GM18951 (cell line): Measurements from ENCODE around the gene TGFBR3L.
"Not testable (repeated sequence)": the region's sequence is repeated elsewhere in the genome, so short reads cannot be mapped to it uniquely, and the experiment has no call there.

Source experiments
- POLR2A ChIP-seq: IDR thresholded peaks from 4 replicates; pipeline ENCODE4 v1.6.1; 2011; ENCODE audit warnings: mild to moderate bottlenecking; ENCODE audit not compliant: insufficient read length, insufficient read depth; ENCODE audit errors: extremely low read depth
- in situ Hi-C: fragments of 300-500 bp; cut with MboI; formaldehyde crosslinking; loops from one replicate; pipeline ENCODE4 v1.12.0; 2022; ENCODE audit warnings: low sequenced_read_pairs, mixed read lengths, inconsistent platforms; ENCODE audit not compliant: unreplicated experiment

Gene TGFBR3L

GRCh38 chr19:7934766-7935165 is 20.1 kb downstream of the TGFBR3L start:
- in situ Hi-C loops = no loop called here
- no peak for TF ChIP-seq POLR2A

GRCh38 chr19:7940841-7941240 is 26.2 kb downstream of the TGFBR3L start:
- in situ Hi-C loops = no loop called here
- TF ChIP-seq POLR2A = no peak

- TF ChIP-seq POLR2A = no peak
- in situ Hi-C loops = no loop called here
Measured at GRCh38 chr19:7941895-7942596, 27.4 kb downstream of the TGFBR3L start.

- in situ Hi-C loops = no loop called here
- no peak for TF ChIP-seq POLR2A
Measured at GRCh38 chr19:7942981-7943443, 28.4 kb downstream of the TGFBR3L start.

- in situ Hi-C loops = no loop called here
- peak; percentile 91 for TF ChIP-seq POLR2A
Measured at GRCh38 chr19:7943444-7944176, 29.0 kb downstream of the TGFBR3L start, which contains the start of gene TIMM44. Gene TIMM44 (minus strand): TSS chr19:7943666. CDS start chr19:7943651, 15 bp downstream.

- in situ Hi-C loops = no loop called here
- TF ChIP-seq POLR2A = no peak
Measured at GRCh38 chr19:7944177-7944761, 29.6 kb downstream of the TGFBR3L start.

GRCh38 chr19:7947939-7948338 is 33.3 kb downstream of the TGFBR3L start:
- no peak for TF ChIP-seq POLR2A
- in situ Hi-C loops = no loop called here

- TF ChIP-seq POLR2A = no peak
- in situ Hi-C loops = no loop called here
Measured at GRCh38 chr19:7953060-7953459, 38.4 kb downstream of the TGFBR3L start.

GRCh38 chr19:7953576-7953975 is 38.9 kb downstream of the TGFBR3L start:
- in situ Hi-C loops = no loop called here
- TF ChIP-seq POLR2A = no peak

GRCh38 chr19:7955696-7956095 is 41.1 kb downstream of the TGFBR3L start:
- TF ChIP-seq POLR2A = no peak
- in situ Hi-C loops = no loop called here

- no peak for TF ChIP-seq POLR2A
- in situ Hi-C loops = no loop called here
Measured at GRCh38 chr19:7959211-7959610, 44.6 kb downstream of the TGFBR3L start.

GRCh38 chr19:7961082-7961481 is 46.5 kb downstream of the TGFBR3L start:
- in situ Hi-C loops = not testable (repeated sequence)

GRCh38 chr19:7961920-7962626 is 47.4 kb downstream of the TGFBR3L start:
- in situ Hi-C loops = no loop called here
- TF ChIP-seq POLR2A = no peak
